ENCODE measurements around the gene PBX3. TPM values are rescaled to one million over a fixed set of nuclear protein-coding genes. Genes with fewer than 3 reads are reported as not detected.

Gene PBX3
- total and polyA plus RNA-seq, 12 donors, result 14.5 to 79.6 (median 56.3) TPM

GRCh38 chr9:125908966-125909365, 161.8 kb downstream of the PBX3 start:
- intact Hi-C loops (cut with DNase I), result no loop called here
- Histone ChIP-seq H3K27ac (no peak overlapping the region), H3K27me3 (no peaks in the 10 kb centered on the region), H3K9me3 (no peaks in the 10 kb centered on the region), H3K4me1 (peaks cover 0 to 34% (median 12%) of the 10 kb centered on the region in 9 donors), H3K4me3 (no peak overlapping the region), H3K36me3 (no peaks in the 10 kb centered on the region)
- ATAC-seq, result no peak
- DNase-seq, result no peak
- TF ChIP-seq CTCF (IDR thresholded peaks at IDR 0.05), result no peak
- 94 to 95% methylated on average over 2 of the region's 2 CpGs for WGBS, 2 donors

- Histone ChIP-seq H3K4me1 (peaks cover 0 to 31% (median 16%) of the 10 kb centered on the region in 9 donors), H3K27me3 (no peaks in the 10 kb centered on the region), H3K36me3 (no peaks in the 10 kb centered on the region), H3K27ac (no peak overlapping the region), H3K9me3 (no peaks in the 10 kb centered on the region), H3K4me3 (no peak overlapping the region)
- no peak for TF ChIP-seq CTCF (IDR thresholded peaks at IDR 0.05)
- no peak for DNase-seq
- intact Hi-C loops (cut with DNase I), result no loop called here
- no peak for ATAC-seq
- WGBS, 2 donors, result 81 to 84% methylated on average over 4 of the region's 4 CpGs
Observed at GRCh38 chr9:125909459-125909858, 162.3 kb downstream of the PBX3 start.

GRCh38 chr9:125910286-125910685, 163.1 kb downstream of the PBX3 start:
- Histone ChIP-seq H3K27me3 (no peaks in the 10 kb centered on the region), H3K27ac (no peak overlapping the region), H3K9me3 (no peaks in the 10 kb centered on the region), H3K4me3 (no peak overlapping the region), H3K36me3 (no peaks in the 10 kb centered on the region), H3K4me1 (peaks cover 0 to 28% (median 16%) of the 10 kb centered on the region in 9 donors)
- ATAC-seq, result no peak
- WGBS, 2 donors, result 94 to 95% methylated on average over 7 of the region's 7 CpGs
- intact Hi-C loops (cut with DNase I), result no loop called here
- TF ChIP-seq CTCF (IDR thresholded peaks at IDR 0.05), result no peak
- DNase-seq, result no peak

- Histone ChIP-seq H3K4me1 (peaks cover 0 to 17% (median 3%) of the 10 kb centered on the region in 9 donors), H3K36me3 (peaks cover 0 to 11% (median 0%) of the 10 kb centered on the region in 9 donors), H3K27ac (no peak overlapping the region), H3K4me3 (no peak overlapping the region), H3K9me3 (no peaks in the 10 kb centered on the region), H3K27me3 (no peaks in the 10 kb centered on the region)
- intact Hi-C loops (cut with DNase I), result no loop called here
- no peak for TF ChIP-seq CTCF (IDR thresholded peaks at IDR 0.05)
- WGBS, 2 donors, result 78 to 84% methylated on average over 8 of the region's 8 CpGs
- DNase-seq (no peak), ATAC-seq (no peak)
Observed at GRCh38 chr9:125911861-125912644, 164.9 kb downstream of the PBX3 start.

Measured in heart right ventricle (tissue), 16 donors.